ENCODE measurements around the gene SLC6A20.

GRCh38 chr3:45776611-45777010, 19.7 kb downstream of the SLC6A20 start:
- TF ChIP-seq CTCF (IDR thresholded peaks at IDR 0.05) (no peak), POLR2A (IDR thresholded peaks at IDR 0.05) (no peak)
